ENCODE measurements around the gene NFE2.
A peak's percentile ranks its signal among the peaks of the same experiment; 100 is the strongest.
"Not testable (repeated sequence)": the region's sequence is repeated elsewhere in the genome, so short reads cannot be mapped to it uniquely, and the experiment has no call there.

Gene NFE2

DNA sequence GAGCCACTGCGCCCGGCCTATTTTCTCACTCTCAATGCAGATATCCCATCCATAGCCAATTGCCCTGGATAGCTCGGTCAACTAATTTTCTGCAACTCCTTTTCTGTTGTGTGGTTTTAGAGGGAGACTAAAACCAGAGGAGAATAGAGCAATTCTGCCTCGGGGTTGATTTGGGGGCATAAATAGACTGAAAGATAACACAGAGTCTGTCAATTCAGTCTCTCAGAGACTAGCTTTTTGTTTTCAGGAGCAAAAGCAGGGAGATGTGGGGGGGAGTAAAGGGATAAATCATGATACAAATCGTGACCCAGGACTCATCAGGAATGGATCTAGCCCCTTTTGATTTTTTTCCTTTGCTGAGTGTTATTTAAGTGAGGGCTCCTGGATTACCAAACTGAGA is 30.6 kb upstream of the NFE2 start:
- WGBS, 2 experiments (ENCODE audit: insufficient coverage in 2 of 2): 83 to 96% methylated on average over 2 of the region's 5 CpGs
- no peaks in the 10 kb centered on the region for H3K9me3 ChIP-seq (ENCODE audit: control insufficient read depth, low read length)
- peaks cover 24% of the 10 kb centered on the region for H3K36me3 ChIP-seq (ENCODE audit: control insufficient read depth, insufficient read depth, low read length)
- H3K4me1 ChIP-seq (ENCODE audit: control insufficient read depth, insufficient read depth, low read length, poor library complexity, severe bottlenecking): peaks cover 22% of the 10 kb centered on the region
- H3K27ac ChIP-seq (ENCODE audit: low read depth, low read length, severe bottlenecking): no peak overlapping the region
- H3K4me3 ChIP-seq (ENCODE audit: extremely low read depth, insufficient read depth, low read length, poor library complexity, severe bottlenecking): no peak overlapping the region

DNA sequence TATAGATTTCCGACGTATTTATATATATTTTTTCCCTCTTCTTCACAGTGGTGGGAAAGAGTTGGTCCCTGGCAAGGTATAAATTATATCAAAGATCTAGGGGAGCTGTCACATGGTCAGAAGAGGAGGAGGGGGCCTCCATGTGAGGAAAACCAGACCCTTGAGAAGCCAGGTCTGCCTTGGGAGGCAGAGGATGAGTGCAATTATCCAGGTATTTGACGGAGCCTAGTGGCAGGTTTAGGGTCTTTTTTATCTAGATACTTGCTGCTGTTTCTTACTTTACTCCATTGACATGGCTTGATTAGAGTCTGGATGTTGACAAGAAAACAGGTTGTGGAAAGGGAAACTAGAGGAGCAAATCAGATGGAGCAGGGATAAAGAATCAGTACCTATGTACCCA is 29.6 kb upstream of the NFE2 start:
- 90 to 100% methylated on average over 1 of the region's 3 CpGs for WGBS, 2 experiments (ENCODE audit: insufficient coverage in 2 of 2)
- peak overlapping the region; percentile 43 for H3K27ac ChIP-seq (ENCODE audit: low read depth, low read length, severe bottlenecking)
- H3K36me3 ChIP-seq (ENCODE audit: control insufficient read depth, insufficient read depth, low read length): peaks cover 24% of the 10 kb centered on the region
- no peak overlapping the region for H3K4me3 ChIP-seq (ENCODE audit: extremely low read depth, insufficient read depth, low read length, poor library complexity, severe bottlenecking)
- H3K4me1 ChIP-seq (ENCODE audit: control insufficient read depth, insufficient read depth, low read length, poor library complexity, severe bottlenecking): peaks cover 22% of the 10 kb centered on the region
- H3K9me3 ChIP-seq (ENCODE audit: control insufficient read depth, low read length): no peaks in the 10 kb centered on the region

- H3K9me3 ChIP-seq (ENCODE audit: control insufficient read depth, low read length): no peaks in the 10 kb centered on the region
- 67 to 73% methylated on average over 2 to 5 of the region's 5 CpGs for WGBS, 2 experiments (ENCODE audit: insufficient coverage in 2 of 2)
- peak overlapping the region; percentile 43 for H3K27ac ChIP-seq (ENCODE audit: low read depth, low read length, severe bottlenecking)
- peaks cover 22% of the 10 kb centered on the region for H3K4me1 ChIP-seq (ENCODE audit: control insufficient read depth, insufficient read depth, low read length, poor library complexity, severe bottlenecking)
- peaks cover 24% of the 10 kb centered on the region for H3K36me3 ChIP-seq (ENCODE audit: control insufficient read depth, insufficient read depth, low read length)
- no peak overlapping the region for H3K4me3 ChIP-seq (ENCODE audit: extremely low read depth, insufficient read depth, low read length, poor library complexity, severe bottlenecking)
Observed at GRCh38 chr12:54329759-54330158, 28.9 kb upstream of the NFE2 start.

- Histone ChIP-seq H3K4me1 (ENCODE audit: control insufficient read depth, insufficient read depth, low read length, poor library complexity, severe bottlenecking) (peaks cover 22% of the 10 kb centered on the region), H3K9me3 (ENCODE audit: control insufficient read depth, low read length) (no peaks in the 10 kb centered on the region), H3K4me3 (ENCODE audit: extremely low read depth, insufficient read depth, low read length, poor library complexity, severe bottlenecking) (no peak overlapping the region)
Observed at GRCh38 chr12:54328595-54329337, 28.0 kb upstream of the NFE2 start.

DNA sequence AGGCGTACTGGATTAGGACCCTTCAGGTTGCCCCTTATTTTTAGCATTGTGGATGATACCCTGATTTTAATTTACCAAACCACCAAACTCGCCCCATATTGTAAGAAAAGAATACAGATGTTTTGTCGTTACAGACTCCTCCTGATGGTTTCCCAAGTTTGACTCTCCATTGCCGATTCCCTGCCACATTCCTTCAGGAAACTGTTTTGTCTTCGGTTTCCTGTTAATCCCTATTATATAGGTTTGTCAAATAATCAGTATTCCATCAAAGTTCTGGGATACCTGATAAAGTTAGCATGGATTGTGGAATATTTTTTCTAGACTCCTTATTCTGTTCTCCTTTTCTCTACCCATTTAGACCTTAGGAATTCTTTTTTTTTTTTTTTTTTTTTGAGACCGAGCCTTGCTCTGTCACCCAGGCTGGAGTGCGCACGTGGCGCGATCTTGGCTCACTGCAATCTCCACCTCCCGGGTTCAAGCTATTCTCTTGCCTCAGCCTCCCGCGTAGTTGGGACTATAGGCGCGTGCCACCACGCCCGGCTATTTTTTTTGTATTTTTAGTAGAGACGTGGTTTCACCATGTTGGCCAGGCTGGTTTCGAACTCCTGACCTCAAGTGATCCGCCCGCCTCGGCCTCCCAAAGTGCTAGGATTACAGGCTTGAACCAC is 24.8 kb upstream of the NFE2 start:
- not testable (repeated sequence) for H3K9me3 ChIP-seq (ENCODE audit: control insufficient read depth, low read length)
- WGBS, 2 experiments (ENCODE audit: insufficient coverage in 2 of 2): 61 to 72% methylated on average over 12 to 14 of the region's 22 CpGs
- Histone ChIP-seq H3K4me1 (ENCODE audit: control insufficient read depth, insufficient read depth, low read length, poor library complexity, severe bottlenecking) (peaks cover 20% of the 10 kb centered on the region), H3K4me3 (ENCODE audit: extremely low read depth, insufficient read depth, low read length, poor library complexity, severe bottlenecking) (peak overlapping the region; percentile 71), H3K36me3 (ENCODE audit: control insufficient read depth, insufficient read depth, low read length) (peaks cover 10% of the 10 kb centered on the region), H3K27ac (ENCODE audit: low read depth, low read length, severe bottlenecking) (peak overlapping the region; percentile 82)

More at GRCh38 chr12:54328595-54329337, 28.0 kb upstream of the NFE2 start:
- Histone ChIP-seq H3K36me3 (ENCODE audit: control insufficient read depth, insufficient read depth, low read length) (peaks cover 21% of the 10 kb centered on the region), H3K27ac (ENCODE audit: low read depth, low read length, severe bottlenecking) (peak overlapping the region; percentile 23)
- 85 to 86% methylated on average over 3 to 5 of the region's 6 CpGs for WGBS, 2 experiments (ENCODE audit: insufficient coverage in 2 of 2)

DNA sequence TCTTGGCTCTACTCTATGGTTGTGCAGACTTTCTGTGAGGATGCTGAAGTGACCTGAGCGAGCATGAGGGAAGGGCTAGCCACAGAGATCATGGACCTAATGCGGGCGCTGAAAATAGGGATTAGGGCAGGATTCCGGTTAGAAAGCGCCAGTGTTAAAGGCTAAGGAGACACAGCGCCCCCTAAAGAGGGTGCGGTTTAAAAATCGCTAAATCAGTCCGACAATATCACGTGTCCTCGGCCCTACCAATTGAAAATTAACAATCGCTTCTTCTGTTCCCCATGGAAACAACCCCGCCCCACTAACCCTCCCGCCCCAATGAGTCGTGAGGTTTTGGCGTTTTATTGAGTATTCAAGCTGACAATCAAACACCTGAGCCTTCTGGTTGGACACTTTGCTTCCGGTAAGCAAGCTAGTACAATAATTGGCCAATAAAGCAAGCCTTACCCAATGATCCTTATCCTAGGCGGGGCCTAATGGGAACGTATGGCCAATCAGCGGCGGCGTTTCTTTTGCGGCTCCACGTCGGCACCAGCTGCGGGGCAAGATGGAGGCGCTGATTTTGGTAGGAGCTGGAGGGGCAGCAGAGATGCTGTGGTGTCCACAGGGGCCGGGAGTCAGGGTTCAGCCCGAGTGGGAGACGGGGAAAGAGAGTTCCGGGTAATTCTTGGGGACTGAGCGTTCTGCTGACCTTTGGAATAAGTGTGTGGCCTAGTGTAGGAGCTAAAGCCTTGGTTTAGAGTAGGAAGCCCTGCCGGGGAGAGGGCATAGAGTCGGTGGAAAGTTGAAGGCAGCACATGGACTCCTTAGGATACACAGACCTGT is 24.0 kb upstream of the NFE2 start, which contains the start of gene COPZ1:
Gene COPZ1 (plus strand): TSS at position 515 of the 825 bp plus-strand sequence. CDS start 33 bp downstream, at position 548.
- Histone ChIP-seq H3K4me1 (ENCODE audit: control insufficient read depth, insufficient read depth, low read length, poor library complexity, severe bottlenecking) (peaks cover 14% of the 10 kb centered on the region), H3K27ac (ENCODE audit: low read depth, low read length, severe bottlenecking) (peak within 1 kb of the TSS; percentile 82)
- WGBS, 2 experiments (ENCODE audit: insufficient coverage in 2 of 2): 2 to 3% methylated on average over 30 to 32 of the region's 34 CpGs

DNA sequence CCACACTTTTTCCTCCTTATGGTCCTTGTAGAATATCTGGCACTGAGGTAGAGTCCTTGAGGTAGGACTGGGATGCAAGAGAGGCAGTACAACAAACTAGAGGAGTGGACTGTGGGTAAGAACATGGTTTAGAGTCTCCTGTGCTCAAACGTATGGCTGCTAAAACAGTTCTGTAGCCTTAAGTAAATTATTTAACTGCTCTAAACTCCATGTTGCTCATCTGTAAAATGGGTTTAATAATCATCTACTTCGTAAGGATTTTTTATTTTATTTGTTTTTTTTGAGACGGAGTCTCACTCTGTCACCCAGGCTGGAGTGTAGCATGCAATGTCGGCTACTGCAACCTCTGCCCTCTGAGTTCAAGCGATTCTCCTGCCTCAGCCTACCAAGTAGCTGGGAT is 20.5 kb upstream of the NFE2 start:
- WGBS, 2 experiments (ENCODE audit: insufficient coverage in 2 of 2): 89 to 90% methylated on average over 3 to 4 of the region's 5 CpGs
- Histone ChIP-seq H3K36me3 (ENCODE audit: control insufficient read depth, insufficient read depth, low read length) (no peaks in the 10 kb centered on the region), H3K4me1 (ENCODE audit: control insufficient read depth, insufficient read depth, low read length, poor library complexity, severe bottlenecking) (no peaks in the 10 kb centered on the region), H3K4me3 (ENCODE audit: extremely low read depth, insufficient read depth, low read length, poor library complexity, severe bottlenecking) (no peak overlapping the region), H3K9me3 (ENCODE audit: control insufficient read depth, low read length) (no peaks in the 10 kb centered on the region), H3K27ac (ENCODE audit: low read depth, low read length, severe bottlenecking) (no peak overlapping the region)

More for the DNA sequence above, 24.0 kb upstream of the NFE2 start, which contains the start of gene COPZ1:
- peak within 1 kb of the TSS; percentile 71 for H3K4me3 ChIP-seq (ENCODE audit: extremely low read depth, insufficient read depth, low read length, poor library complexity, severe bottlenecking)
- peaks cover 6% of the 10 kb centered on the region for H3K36me3 ChIP-seq (ENCODE audit: control insufficient read depth, insufficient read depth, low read length)
- no peaks in the 10 kb centered on the region for H3K9me3 ChIP-seq (ENCODE audit: control insufficient read depth, low read length)

- not testable (repeated sequence) for H3K27ac ChIP-seq (ENCODE audit: low read depth, low read length, severe bottlenecking); H3K9me3 ChIP-seq (ENCODE audit: control insufficient read depth, low read length); H3K36me3 ChIP-seq (ENCODE audit: control insufficient read depth, insufficient read depth, low read length); H3K4me3 ChIP-seq (ENCODE audit: extremely low read depth, insufficient read depth, low read length, poor library complexity, severe bottlenecking); H3K4me1 ChIP-seq (ENCODE audit: control insufficient read depth, insufficient read depth, low read length, poor library complexity, severe bottlenecking)
- 96 to 97% methylated on average over 5 to 6 of the region's 7 CpGs for WGBS, 2 experiments (ENCODE audit: insufficient coverage in 2 of 2)
Observed at GRCh38 chr12:54312309-54312708, 11.5 kb upstream of the NFE2 start.

DNA sequence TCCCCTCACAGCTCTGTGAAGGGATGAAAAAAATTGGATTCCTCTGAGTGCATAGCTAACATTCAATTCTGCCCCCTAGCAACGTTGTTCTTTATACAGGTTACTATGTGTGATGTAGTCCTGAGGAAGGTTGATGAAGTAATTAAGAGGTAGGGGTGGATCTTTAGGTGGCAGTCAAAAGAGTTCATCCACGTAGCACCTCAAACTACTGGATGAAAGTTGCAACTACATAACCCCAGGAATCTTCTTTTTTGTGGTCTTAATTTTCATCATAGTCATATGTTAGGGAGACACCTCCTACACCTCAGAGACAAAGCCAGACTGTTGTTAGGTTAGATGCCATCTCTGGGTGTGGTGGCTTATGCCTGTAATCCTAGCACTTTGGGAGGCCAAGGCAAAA is 10.2 kb upstream of the NFE2 start:
- Histone ChIP-seq H3K9me3 (ENCODE audit: control insufficient read depth, low read length) (no peaks in the 10 kb centered on the region), H3K4me1 (ENCODE audit: control insufficient read depth, insufficient read depth, low read length, poor library complexity, severe bottlenecking) (no peaks in the 10 kb centered on the region), H3K4me3 (ENCODE audit: extremely low read depth, insufficient read depth, low read length, poor library complexity, severe bottlenecking) (no peak overlapping the region), H3K36me3 (ENCODE audit: control insufficient read depth, insufficient read depth, low read length) (no peaks in the 10 kb centered on the region), H3K27ac (ENCODE audit: low read depth, low read length, severe bottlenecking) (no peak overlapping the region)
- WGBS, 2 experiments (ENCODE audit: insufficient coverage in 2 of 2): 67 to 100% methylated on average over 1 of the region's 2 CpGs

GRCh38 chr12:54306925-54307741 is 6.3 kb upstream of the NFE2 start:
- WGBS, 2 experiments (ENCODE audit: insufficient coverage in 2 of 2): 80 to 95% methylated on average over 5 of the region's 8 CpGs

More at GRCh38 chr12:54306925-54307741, 6.3 kb upstream of the NFE2 start:
- Histone ChIP-seq H3K27ac (ENCODE audit: low read depth, low read length, severe bottlenecking) (no peak overlapping the region), H3K9me3 (ENCODE audit: control insufficient read depth, low read length) (no peaks in the 10 kb centered on the region), H3K36me3 (ENCODE audit: control insufficient read depth, insufficient read depth, low read length) (no peaks in the 10 kb centered on the region), H3K4me1 (ENCODE audit: control insufficient read depth, insufficient read depth, low read length, poor library complexity, severe bottlenecking) (peaks cover 8% of the 10 kb centered on the region), H3K4me3 (ENCODE audit: extremely low read depth, insufficient read depth, low read length, poor library complexity, severe bottlenecking) (no peak overlapping the region)
